Measurements from ENCODE around the gene SHISAL1. TPM values are rescaled to one million over a fixed set of nuclear protein-coding genes. Genes with fewer than 3 reads are reported as not detected.

The SHISAL1 gene
- total RNA-seq, 1 donor from 2014 or later = 2.1 TPM

DNA sequence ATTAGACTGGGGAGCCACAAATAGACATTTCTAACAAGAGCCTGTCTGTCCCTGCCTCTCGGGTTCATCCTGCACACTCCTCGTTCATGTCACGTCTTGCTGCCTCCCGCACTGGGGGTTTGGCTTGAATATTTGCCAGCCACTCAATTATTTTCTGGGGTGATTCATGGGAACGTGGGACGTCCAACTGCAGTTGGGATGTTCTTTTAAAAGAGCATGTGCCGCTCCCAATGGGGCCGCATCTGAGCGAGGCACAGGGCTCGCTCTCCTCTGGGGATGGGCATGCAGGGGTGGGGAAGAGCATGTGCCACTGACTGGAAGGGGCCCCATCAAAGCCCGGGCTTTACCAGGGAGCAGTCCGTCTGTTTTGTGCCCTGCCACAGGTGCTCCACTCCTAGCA lies 88.6 kb downstream of the SHISAL1 start:
- ATAC-seq = no peak
- intact Hi-C loops (cut with DNase I) = no loop called here
- no peak for DNase-seq (ENCODE audit: low spot score)

DNA sequence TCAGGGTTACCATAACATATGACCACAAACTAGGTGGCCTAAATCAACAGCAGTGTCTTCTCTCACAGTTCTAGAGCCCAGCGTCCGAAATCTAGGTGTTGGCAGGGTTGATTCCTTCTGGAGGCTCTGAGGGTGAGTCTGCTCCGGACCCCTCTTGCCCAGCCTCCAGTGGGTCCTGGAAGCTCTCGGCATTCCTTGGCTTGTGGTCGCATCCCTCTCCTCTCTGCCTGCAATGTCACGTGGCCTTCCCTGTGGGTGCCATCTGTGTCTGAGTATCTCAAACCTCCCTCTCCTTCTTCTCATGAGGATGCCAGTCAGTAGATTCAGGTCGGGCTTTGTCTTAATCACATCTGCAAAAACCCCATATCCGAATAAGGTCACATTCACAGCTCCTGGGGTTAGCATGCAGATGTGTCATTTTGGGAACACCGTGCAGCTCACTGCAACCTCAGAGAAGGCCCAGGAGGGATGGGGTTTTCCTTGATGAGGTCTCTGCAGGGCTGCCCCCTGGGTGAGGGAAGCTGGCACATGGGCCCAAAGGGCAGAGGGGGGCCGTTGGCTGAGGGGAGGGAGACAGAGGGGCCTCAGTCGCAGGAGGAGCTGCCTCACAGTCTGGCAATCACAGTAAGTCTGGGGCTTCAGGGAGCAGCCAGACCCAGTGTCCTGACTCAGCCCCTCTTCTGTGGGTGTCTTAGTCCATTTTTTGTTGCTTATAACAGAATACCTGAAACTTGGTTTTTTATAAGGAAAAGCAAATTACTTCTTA lies 90.9 kb downstream of the SHISAL1 start:
- DNase-seq (ENCODE audit: low spot score) (no peak), ATAC-seq (no peak)
- intact Hi-C loops (cut with DNase I) = no loop called here

- no peak for ATAC-seq
- no peak for DNase-seq (ENCODE audit: low spot score)
- intact Hi-C loops (cut with DNase I) = no loop called here
These were observed 91.7 kb downstream of the SHISAL1 start for GRCh38 chr22:44220727-44221680.

DNA sequence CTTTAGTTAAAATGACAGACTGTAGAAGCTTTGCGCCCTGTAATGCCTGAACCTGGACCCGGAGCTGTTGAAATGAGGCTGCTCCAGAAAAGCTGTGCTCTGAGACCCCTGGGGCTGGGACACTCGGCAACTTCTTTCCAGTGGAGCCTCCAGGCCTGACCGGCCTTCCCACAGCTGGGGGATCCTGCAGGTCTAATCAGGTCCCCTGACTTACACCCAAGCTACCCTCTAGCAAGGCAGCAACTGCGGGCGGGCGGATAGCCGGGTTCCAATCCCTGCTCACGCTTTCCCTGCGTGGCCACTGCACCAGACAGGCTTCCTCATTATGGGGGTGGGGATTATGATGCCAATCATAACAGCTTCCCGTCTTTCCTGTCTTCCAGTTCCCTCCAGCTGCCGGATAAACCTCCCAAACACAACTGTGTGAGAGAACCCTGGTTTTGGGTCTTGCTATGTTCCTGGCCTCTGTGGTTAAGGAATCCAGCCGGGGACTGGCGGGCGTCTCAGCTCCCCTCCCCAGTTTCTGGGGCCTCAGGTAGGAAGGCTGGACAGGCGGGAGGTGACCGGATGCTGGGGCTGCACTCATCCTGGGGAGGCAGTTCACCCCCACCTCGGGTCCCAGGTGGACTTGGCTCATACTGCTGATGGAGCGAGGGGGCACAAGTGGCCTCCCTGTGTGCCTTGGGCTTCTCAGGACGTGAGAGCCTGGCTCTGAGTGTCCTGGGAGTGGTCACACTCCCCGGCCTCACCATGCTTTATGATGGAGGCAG lies 93.5 kb downstream of the SHISAL1 start:
- no peak for DNase-seq (ENCODE audit: low spot score)
- intact Hi-C loops (cut with DNase I) = no loop called here
- ATAC-seq = no peak

DNA sequence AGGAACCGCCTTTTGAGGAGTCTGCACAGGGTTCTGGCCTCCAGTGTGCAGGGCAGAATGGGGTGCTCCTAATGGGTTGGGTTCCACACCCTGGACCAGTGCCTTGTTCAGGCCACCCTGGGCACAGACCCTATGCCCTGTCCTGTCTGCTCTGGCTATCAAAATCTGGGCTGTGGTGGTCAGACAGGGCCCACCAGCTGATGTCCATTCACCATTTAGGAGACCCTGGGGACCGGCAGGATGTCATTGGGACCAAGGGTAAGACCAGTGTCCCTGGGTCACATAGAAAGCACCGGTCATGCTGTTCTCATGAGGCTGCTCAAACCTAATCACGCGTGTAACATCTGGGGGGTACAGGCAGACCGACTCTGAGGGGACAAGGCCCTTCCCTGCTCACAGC lies 94.7 kb downstream of the SHISAL1 start:
- ATAC-seq = no peak
- no peak for DNase-seq (ENCODE audit: low spot score)
- intact Hi-C loops (cut with DNase I) = no loop called here

DNA sequence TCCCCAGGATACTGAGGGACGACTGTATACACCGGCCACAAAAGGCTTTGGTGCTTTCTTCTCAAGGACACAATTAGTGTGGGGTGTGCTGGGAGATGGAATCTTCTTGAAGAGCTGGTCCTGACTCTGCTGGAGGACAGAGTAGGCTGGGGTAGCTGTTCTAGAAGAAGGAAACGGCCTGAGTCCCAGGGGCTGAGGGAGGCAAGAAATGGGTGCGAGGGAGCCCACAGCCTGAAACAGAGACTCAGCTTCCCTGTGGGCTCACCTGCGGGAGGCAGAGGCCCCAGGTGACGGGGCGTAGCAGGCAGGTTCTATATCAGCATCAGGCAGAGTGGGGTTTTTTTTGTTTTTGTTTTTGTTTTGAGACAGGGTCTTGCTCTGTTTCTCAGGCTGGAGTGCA lies 95.4 kb downstream of the SHISAL1 start:
- ATAC-seq (no peak), DNase-seq (ENCODE audit: low spot score) (no peak)
- intact Hi-C loops (cut with DNase I) = no loop called here

DNA sequence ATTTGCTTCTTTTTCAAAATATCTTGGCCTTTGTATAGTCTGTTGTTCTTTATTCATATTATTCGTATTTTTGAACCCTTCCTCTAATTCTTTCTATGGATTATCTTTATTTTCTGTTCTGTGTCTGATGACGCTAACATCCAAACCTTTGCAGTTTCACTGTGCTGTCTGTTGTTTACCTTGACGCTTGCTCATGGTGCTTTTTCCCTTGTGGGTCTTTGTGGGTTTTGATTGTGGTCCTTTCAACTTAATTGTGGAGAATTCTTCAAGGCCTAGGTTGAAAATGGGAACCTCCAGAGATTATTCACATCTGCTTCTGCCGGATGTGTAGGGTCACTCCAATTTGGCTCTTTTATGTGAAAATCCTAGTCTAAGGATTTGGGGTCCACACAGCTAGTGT lies 97.5 kb downstream of the SHISAL1 start:
- DNase-seq (ENCODE audit: low spot score) (no peak), ATAC-seq (no peak)
- intact Hi-C loops (cut with DNase I) = no loop called here

DNA sequence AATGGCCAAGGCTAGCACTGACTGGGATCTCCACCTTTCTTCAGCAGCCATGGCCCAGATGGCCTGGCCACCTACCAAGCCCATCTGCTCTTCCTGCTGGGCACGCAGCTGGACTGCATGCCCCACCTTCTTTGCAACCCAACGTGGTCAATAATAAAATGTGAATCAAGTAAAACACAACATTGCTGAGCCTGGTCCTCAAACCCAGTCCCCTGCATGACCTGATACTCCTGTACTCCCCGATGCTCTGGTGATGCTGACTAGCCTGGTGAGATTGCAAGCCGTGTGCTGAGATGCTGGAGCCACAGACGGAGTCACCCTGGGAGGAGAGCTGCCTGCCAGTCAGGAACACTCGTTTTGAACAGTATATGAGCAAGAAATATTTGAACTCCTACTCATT lies 98.0 kb downstream of the SHISAL1 start:
- intact Hi-C loops (cut with DNase I) = no loop called here
- ATAC-seq (no peak), DNase-seq (ENCODE audit: low spot score) (no peak)

GRCh38 chr22:44214187-44214586 lies 98.6 kb downstream of the SHISAL1 start:
- intact Hi-C loops (cut with DNase I) = no loop called here
- DNase-seq (ENCODE audit: low spot score) (no peak), ATAC-seq (no peak)

- no peak for DNase-seq (ENCODE audit: low spot score)
- no peak for ATAC-seq
- intact Hi-C loops (cut with DNase I) = no loop called here
These were observed 99.2 kb downstream of the SHISAL1 start for GRCh38 chr22:44213489-44214043.

GRCh38 chr22:44212936-44213335 lies 99.8 kb downstream of the SHISAL1 start:
- intact Hi-C loops (cut with DNase I) = no loop called here
- DNase-seq (ENCODE audit: low spot score) (no peak), ATAC-seq (no peak)

DNA sequence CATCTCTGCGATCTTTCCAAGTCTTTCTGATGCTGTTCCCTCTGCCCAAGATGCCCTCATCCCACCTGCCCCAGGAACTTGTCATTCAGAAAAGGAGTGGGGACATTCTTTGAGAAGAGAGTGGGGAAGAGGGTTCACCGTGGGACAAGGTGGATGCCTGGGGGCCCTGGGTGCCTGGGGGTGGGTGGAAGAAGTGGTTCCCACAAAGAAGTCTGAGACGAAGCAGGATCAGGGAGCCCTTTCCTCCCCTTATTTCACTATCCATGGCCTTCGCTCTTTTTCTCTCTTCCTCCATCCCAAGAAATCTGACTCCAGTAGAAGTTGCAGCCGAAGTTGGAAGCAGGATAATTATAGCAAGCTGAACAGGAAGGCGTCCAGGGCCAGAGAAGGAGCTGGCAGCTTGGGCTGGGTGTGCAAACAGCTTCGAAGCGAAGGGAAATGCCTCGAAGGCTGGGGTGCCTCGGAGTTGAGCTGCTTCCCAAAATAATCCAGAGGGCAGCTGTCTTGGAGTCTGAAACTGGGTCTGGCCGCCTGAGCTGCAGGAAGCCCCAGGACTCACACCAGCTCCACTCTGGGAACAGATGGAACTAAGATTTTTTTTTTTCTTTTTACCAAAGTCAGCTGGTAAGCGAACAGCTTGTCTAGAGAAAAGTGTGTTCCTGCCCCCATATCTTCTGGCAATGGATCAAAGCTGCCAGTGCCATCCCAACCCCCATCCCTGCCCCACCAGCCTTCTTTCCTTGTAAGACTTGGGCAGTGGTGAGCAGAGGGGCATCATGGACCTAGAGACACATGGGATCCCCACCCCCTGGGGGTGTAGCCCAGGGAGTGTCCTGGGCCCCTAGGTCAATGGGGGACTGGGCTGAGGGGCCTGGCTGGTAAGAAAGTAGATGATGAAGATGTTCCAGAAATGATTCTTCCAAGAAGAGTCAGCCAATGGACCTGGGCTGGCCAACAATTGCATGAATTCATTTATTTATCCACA lies 100.5 kb downstream of the SHISAL1 start:
- ATAC-seq (peak; percentile 17), DNase-seq (ENCODE audit: low spot score) (no peak)

DNA sequence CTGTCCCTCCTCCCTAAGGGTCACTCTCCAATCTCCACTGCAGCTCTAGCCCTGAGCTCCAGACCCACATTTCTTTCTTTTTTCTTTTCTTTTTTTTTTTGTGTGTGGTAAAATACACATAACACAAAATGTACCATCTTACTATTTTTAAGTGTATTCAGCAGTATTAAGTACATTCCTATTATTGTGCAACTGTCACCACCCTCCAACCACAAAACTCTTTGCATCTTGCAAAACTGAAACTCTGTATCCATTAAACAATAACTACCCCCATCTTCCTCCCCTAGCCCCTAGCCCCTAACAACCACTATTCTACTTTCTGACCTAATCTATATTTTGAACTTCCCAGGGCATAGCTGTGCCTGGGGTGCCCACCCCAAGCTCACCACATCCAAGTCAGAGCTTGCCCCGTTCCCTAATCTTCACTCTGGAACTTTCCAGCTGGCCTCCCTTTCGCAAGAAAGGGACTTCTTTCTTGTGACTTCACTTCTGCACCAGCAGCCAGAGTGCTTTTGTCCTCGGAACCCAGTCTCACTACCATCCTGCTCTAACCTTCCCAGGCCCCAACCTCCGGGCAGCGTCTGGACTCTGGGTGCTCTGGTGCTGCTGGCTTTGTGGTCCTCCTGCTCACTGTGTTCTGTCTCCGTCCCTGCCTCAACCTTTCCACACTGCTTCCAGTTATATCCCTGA lies 101.3 kb downstream of the SHISAL1 start:
- no peak for DNase-seq (ENCODE audit: low spot score)
- intact Hi-C loops (cut with DNase I) = no loop called here
- ATAC-seq = no peak

More for the DNA sequence above, 100.5 kb downstream of the SHISAL1 start:
- intact Hi-C loops (cut with DNase I) = no loop called here

DNA sequence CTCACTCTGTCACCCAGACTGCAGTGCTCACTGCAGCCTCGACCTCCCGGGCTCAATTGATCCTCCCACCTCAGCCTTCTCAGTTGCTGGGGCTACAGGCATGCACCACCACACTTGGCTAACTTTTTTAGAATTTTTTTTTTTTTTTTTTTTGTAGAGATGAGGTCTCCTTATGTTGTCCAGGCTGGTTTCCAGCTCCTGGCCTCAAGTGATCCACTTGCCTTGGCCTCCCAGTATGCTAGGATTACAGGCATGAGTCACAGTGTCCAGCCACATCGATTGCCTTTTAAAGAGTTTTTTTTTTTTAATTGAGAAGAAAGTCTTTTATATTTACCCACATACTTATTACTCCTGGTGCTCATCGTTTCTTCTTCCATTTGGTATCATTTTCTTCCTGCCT lies 102.0 kb downstream of the SHISAL1 start:
- no peak for DNase-seq (ENCODE audit: low spot score)
- ATAC-seq = no peak
- intact Hi-C loops (cut with DNase I) = no loop called here

GRCh38 chr22:44209343-44209742 lies 103.4 kb downstream of the SHISAL1 start:
- DNase-seq (ENCODE audit: low spot score) = no peak
- intact Hi-C loops (cut with DNase I) = no loop called here

DNA sequence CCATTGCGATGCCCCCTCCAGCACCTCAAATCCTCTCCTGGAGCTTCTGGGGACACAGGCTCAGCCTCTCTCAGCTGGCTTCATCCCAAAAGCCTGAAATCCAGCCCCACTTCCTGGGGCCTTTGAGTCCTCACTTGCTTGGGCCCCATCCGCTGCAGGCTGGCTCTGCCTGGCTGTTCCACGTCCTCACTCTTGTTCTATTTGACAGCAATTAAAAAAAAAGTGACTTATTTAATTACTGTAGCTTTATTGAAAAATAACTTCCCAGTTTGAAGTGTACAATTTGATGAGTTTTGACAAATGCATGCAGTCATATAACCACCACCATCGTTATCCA lies 104.8 kb downstream of the SHISAL1 start:
- ATAC-seq (no peak), DNase-seq (ENCODE audit: low spot score) (no peak)
- intact Hi-C loops (cut with DNase I) = no loop called here

More at GRCh38 chr22:44209343-44209742, 103.4 kb downstream of the SHISAL1 start:
- no peak for ATAC-seq

GRCh38 chr22:44207173-44207980 lies 105.4 kb downstream of the SHISAL1 start:
- ATAC-seq = no peak
- no peak for DNase-seq (ENCODE audit: low spot score)
- intact Hi-C loops (cut with DNase I) = no loop called here

Data from sciatic nerve (tissue), 2 donors.